Activated CD4-positive, alpha-beta T cell treated with anti-CD3 and anti-CD28 coated beads, Interleukin-2, amount 50 U/mL, for 16 hours (primary cell): ENCODE results near the gene RPS6KB2.
"Not testable (repeated sequence)": the region's sequence is repeated elsewhere in the genome, so short reads cannot be mapped to it uniquely, and the experiment has no call there.

Experiments
- DNase-seq: peaks from one replicate; pipeline ENCODE4 v3.0.0-alpha.2; 2020

The RPS6KB2 gene

DNA sequence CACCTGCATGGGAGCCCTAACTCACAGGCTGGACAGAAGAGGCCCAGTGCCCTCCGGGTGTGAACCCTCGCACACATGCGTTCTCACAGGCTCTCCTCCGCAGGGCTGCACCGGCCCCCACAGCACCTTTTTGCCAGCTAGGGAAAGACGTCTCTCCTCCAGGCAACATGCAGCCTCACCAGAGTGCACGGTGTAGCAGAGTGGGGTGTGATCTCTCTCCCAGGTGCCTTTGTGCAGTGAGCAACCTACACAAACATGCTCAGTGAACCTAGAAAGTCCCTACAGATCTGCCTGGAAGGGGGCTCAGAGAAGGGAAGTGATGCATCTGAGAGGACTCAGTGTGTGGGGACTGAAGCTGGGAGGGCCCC is 16.5 kb upstream of the RPS6KB2 start:
- DNase-seq = no peak

DNA sequence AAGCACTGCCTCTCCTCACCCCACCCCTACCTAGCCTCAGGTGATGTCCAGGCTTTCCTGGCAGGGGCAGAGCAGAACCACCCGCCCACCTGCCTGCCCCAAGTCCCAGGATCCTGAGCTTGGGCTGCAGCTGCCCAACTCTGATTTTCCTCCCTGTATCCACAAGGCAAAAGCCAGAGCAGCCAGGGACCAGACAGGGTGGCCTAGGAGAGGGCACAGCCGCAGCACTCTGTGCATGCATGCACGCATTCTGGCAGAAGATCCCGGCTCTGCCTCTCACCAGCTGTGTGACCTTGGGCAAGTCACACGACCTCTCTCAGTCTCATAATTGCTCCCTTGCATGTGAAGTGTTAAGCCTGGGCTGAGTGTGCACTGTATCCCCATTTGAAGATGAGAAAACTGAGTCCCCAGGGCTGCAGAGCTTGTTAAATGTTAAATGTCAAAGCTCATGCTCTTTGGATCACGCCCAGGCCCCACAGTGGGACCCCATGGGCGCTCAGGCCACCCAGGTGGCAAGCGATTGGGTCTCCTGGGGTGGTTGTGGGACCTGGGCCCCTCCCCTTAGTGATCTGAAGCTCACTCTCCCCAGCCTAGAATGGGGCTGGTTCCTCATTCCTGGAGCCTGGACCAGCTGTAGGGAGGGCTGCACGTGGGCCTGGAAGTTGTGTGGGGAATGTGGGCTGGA is 15.7 kb upstream of the RPS6KB2 start:
- DNase-seq = no peak

DNA sequence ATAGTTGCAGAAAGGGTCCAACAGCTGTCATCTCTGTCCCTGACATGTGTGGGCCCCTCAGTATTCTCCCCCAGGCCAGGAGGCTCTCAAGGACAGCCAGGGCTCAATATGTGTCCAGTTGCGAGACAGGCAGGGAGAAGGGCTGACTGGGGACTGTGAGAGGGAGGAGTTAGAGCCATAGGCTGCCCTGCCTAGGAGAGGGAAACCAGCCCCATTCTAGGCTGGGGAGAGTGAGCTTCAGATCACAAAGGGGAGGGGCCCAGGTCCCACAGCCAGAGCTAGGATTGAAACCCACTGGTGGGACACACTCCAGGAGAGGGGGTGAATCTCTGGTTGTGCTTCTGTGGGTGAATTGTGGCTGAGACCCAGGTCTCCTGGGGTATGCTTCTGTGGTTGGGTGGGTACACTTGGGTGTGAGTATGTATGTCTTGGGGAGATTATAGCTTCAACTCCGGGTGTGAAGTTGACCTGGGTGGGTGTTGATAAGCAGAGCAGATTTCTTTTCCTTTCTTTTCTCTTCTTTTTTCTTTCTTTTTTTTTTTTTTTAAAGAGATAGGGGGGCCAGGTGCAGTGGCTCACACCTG is 14.9 kb upstream of the RPS6KB2 start:
- DNase-seq = no peak

DNA sequence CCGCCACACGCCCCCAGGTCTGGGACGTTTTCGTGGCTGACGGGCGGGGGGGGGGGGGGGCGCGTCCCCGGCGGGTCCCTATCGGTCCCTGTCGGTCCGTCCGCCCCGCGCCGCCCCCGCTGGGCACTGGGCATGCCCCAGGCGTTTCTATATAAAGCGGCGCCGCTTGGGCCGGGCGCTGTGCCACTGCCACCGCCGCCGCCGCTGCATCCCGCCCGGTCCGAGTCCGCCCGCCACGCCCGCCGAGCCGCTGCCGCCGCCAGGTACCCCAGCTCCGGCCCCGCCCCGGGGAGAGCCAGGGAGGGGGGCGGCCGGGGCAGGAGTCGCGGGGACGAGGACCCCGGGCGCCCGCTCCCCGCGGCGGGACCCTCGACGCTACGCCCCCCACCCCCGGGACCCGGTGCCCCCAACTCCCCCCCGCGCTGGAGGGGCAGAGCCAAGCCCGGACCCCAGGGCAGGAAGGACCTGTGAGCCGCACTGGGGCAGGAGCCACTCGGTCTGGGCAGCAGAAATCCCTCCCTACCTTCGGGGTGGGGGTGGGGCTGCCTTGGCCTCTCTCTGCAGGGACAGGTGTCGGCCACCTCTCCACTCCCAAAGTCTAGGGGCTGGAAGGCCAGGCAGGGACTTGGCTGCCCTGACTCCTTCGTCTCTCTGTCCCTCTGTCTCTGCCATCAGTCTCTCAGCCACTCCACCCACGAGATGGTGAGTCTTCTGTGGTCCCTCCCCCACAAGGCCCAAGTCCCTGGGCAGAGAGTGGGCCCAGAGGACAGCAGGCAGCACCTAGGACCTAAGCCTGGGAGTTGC is 12.6 kb upstream of the RPS6KB2 start, which contains the start of gene CARNS1:
TSS of gene CARNS1 (plus strand) at position 178 of the 804 bp plus-strand sequence. CDS start at position 700, 522 bp downstream.
- DNase-seq = no peak

DNA sequence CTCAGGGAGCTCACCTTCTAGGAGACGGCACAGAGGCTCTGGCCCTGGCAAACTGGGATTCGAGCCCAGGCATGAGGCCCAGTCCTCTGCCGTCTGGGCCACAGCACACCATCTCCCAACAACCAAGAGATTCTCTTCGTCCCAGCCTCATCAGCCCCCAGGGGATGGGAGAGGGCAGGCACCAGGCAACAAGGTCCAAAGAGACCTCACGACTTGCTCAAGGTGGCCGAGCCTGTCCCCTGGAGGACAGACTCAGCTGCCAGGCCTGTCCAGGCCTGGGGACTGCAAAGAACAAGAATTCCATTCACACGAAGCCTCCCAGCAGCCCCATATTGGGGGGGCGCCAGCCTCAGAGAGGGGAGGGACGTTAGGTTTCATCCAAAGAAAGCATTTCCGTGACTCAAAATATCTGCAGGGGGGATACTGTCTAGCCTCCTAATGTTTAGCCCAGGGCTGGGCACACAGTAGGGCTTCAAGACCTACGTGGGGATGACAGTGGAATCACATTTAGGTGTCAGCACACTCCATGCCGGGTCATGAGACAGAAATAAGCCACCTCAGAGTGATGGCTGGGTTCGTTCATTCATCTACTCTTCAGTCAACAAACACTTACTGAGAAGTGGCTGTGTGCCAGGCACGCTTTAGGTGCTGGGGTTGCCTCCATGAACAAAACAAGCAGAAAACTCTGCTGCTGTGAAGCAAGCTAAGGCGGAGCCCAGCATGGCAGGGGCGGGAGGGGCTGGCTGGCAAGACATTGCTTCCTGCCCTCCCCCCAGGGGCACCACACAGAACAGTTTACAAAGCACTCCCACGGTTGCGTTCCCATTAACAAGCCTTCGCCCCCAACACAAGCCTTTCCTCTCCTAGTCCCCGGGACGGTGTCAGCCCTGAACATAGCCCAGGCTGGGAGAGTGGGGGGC is 11.6 kb upstream of the RPS6KB2 start:
- DNase-seq = no peak

DNA sequence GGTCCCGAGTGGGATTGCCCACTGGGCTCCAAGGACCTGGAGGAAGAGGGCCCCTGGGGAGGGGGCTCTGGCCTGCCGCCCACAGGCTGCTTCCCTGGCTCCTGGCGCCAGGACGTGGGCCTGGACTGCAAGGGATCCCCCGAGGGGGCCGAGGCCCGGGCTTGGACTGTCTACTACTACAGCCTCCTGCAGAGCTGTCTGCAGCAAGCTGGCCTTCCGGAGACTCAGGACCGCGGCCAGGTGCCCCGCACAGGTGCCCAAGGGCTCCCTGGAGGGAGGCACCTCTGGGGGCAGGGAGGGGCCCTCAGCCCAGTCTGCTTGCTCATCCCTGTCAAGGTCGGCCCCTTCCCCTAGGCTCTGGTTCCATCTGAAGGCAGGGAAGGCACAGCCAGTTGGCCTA is 10.9 kb upstream of the RPS6KB2 start:
- no peak for DNase-seq

DNA sequence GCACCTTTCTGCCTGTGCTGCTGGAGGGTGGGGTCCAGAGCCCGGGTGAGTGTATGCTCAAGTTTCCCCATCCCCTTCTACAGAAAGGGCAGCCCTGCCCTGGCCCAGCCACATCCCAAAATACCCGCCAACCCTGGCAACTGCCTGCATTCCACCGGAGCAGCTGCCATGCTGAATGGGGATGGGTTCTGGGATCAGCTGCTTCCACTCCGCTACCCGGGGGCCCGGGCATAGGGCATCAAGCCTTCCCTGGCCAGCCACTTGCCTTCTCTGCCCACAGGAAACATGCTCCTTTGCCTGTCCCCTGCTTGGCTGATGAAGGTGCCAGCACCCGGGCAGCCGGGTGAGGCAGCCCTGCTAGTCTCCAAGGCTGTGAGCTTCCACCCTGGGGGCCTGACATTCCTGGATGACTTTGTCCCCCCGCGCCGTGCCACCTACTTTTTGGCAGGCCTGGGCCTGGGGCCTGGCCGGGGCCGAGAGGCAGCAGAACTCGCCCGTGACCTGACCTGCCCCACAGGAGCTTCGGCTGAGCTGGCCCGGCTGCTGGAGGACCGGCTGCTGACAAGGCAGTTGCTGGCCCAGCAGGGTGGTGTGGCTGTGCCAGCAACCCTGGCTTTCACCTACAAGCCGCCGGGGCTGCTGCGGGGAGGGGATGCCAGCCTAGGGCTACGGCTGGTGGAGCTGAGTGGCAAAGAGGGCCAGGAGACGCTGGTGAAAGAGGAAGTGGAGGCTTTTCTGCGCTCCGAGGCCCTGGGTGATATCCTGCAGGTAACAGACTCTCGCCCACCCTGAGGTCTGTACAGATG is 9.6 kb upstream of the RPS6KB2 start:
- DNase-seq = no peak

DNA sequence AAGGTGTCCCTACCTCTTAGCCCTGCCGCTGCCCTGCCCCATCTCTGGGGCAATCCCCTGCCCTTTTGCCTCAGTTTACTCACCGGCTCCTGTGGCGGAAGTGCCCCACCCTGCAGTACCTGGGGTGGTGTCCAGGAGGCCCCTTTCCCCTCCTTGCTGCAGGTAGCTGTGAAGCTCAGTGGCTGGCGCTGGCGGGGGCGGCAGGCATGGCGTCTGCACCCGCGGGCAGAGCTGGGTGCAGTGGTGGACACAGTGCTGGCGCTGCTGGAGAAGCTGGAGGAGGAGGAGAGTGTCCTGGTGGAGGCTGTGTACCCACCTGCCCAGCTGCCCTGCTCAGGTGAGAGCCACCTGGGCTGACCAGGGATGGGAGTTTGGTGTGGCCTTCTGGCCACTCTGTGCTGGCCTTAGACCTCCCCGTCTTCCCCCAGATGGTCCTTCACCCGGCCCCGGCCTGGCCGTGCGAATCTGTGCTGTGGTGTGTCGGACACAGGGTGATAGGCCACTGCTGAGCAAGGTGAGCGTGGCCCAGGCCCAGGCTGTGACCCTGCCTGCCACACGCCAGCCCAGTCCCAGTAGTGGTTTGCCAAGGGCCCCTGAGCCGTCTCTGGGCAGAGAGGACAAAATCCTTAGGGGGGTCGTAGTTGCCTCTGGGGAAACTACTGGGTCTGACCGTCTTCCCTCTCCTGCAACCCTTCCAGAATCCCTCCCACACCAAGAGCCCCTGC is 8.8 kb upstream of the RPS6KB2 start:
- DNase-seq = no peak

DNA sequence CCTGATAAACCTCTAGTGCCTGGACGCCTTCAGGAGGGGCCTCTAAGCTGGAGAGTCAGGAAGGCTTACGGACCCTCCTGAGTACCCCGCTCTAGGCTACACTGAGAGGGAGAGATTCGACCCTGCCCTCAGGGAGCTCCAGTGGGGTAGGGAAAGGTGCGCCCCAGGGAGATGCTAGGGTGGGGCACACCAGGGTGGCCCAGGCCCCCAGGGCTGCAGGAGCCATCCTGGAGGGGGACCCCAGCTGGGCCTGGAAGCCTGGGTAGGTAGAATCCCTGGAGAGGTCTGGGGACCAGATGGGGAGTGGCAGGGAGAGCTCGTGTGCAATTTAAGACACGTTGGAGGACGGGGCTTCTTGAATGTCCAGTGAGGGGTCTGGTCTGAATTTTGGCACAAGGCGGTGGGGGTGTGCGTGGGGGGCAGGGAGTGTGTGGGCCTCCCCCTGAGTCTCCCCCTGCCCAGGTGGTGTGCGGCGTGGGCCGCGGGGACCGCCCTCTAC is 8.1 kb upstream of the RPS6KB2 start:
- DNase-seq = no peak

DNA sequence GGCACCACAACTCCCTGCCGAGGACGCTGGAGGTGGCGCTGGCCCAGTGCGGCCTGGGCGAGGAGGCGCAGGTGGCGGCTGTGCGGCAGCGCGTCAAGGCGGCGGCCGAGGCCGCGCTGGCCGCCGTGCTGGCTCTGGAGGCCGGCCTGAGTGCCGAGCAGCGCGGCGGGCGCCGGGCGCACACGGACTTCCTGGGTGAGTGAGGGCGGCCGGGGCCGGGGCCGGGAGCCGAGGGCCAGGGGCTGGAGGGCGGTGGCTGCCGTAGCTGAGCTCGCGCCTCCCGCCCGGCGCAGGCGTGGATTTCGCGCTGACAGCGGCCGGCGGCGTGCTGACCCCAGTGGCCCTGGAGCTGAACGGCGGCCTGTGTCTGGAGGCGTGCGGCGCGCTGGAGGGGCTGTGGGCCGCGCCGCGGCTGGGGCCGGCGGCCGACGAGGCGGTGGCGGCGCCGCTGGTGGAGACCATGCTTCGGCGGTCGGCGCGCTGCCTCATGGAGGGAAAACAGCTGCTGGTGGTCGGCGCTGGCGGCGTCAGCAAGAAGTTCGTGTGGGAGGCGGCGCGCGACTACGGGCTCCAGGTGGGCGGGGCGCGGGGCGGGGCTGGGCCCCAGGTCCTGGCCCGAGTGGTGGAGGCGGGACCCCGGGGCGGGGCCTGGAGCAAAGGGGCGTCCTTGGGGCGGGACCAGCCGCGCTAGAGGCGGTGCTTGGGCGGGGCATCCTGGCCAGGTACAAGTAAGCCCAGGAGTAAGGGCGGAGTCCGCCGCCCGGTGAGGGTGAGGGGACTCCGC is 7.5 kb upstream of the RPS6KB2 start:
- DNase-seq = peak; percentile 98

DNA sequence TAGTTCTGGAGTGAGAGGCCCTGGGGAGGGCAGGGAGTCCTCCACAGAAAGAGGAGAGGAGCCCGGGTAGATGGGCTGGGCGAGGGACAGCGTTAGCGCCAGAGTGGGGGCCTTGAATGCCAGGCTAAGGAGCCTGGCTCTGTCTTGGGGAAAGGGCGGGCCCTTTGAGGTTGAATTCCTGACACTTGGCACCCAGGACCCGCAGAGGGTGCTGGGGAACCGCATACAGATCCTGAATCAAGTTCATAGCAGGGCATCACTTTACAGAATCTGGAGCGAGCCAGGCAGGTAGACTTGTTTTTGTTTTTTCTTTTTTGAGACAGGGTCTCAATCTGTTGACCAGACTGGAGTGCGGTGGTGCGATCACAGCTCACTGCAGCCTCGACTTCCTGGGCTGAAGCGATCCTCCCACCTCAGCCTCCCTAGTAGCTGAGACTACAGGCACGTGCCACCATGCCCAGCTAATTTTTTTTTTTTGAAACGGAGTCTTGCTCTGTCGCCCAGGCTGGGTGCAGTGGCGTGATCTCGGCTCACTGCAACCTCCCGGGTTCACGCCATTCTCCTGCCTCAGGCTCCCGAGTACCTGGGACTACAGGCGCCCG is 6.8 kb upstream of the RPS6KB2 start:
- DNase-seq = no peak

DNA sequence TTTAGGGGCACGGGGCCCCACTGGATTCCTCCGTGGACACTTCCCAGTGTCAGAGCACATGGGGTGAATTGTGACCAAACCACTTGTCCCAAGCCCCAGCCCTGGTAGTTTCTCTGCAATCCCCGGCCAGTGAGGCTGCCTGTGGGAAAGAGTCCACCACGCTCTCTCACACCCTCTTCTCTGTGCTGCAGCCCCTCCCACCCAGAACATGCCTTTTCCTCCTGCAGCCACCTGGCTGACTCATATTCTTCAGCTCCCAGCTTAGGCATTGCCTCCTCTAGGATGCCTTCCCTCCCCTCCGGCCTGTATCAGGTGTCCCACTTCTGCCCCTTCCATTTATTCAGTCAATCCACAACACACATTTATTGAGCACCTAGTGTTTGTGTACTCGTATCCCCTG is 5.4 kb upstream of the RPS6KB2 start:
- DNase-seq = no peak

DNA sequence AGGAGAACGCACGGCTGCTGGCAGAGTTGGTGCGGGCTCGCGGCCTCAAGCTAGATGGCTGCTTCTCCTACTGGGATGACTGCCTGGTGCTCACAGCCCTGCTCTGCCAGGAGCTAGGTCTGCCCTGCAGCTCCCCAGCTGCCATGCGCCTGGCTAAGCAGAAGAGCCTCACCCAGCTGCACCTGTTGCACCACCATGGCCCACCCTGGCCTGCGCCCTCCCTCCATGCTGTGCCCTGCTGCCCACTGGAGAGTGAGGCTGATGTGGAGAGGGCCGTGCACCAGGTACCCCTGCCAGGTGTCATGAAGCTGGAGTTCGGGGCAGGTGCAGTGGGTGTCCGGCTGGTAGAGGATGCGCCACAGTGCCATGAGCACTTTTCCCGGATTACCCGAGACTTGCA is 4.8 kb upstream of the RPS6KB2 start:
- no peak for DNase-seq

DNA sequence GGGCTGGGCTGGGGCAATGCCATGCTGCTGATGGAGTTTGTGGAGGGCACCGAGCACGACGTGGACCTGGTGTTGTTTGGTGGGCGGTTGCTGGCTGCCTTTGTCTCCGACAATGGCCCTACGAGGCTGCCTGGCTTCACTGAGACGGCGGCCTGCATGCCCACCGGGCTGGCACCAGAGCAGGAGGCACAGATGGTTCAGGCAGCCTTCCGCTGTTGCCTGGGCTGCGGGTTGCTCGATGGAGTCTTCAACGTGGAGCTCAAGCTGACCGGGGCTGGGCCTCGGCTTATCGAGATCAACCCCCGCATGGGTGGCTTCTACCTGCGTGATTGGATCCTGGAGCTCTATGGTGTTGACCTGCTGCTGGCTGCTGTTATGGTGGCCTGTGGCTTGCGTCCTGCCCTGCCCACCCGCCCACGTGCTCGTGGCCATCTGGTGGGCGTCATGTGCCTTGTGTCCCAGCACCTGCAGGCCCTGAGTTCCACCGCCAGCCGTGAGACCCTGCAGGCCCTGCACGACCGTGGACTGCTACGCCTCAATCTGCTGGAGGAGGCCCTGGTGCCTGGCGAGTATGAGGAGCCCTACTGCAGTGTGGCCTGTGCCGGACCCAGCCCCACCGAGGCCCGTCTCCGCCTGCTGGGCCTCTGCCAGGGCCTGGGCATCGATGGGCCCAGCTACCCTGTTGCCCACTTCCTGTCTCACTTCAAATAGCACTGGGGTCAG is 4.2 kb upstream of the RPS6KB2 start:
- DNase-seq = no peak

DNA sequence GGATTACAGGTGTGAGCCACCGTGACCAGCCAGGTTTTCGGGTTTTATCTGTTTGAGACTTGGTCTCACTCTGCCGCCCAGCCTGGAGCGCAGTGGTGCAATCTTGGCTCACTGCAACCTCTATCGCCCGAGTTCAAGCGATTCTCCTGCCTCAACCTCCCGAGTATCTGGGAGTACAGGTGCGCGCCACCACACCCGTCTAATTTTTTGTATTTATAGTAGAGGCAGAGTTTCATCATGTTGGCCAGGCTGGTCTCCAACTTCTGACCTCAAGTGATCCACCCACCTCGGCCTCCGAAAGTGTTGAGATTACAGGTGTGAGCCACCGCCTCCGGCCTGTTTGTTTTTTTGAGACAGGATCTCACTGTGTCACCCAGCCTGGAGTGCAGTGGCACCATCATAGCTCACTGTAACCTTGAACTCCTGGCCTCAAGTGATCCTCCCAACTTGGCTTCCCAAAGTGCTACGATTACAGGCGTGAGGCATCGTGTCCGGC is 882 bp upstream of the RPS6KB2 start:
- DNase-seq = not testable (repeated sequence)

DNA sequence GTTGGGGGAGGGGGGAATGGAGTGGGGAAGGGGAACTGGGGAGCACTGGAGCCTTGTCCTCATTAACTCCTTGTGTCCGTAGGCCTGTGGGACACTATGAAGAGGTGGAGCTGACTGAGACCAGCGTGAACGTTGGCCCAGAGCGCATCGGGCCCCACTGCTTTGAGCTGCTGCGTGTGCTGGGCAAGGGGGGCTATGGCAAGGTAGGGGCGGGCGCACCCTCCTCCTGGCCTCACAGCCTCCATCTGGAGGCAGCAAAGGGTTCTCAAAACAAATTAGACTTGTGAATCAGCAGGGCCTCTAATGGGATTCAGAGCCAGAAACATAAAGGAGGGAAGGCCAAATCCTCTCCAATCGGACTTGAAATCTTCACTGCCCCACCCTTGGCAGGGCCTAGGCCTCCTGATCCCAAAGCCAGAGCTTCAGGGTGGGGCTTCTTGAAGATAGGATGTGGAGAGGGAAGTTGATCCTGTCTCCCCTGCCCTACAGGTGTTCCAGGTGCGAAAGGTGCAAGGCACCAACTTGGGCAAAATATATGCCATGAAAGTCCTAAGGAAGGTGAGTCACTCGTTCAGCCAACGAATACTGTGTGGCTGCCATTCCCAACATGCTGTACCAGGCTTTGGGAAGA is 859 bp downstream of the RPS6KB2 start:
- no peak for DNase-seq

DNA sequence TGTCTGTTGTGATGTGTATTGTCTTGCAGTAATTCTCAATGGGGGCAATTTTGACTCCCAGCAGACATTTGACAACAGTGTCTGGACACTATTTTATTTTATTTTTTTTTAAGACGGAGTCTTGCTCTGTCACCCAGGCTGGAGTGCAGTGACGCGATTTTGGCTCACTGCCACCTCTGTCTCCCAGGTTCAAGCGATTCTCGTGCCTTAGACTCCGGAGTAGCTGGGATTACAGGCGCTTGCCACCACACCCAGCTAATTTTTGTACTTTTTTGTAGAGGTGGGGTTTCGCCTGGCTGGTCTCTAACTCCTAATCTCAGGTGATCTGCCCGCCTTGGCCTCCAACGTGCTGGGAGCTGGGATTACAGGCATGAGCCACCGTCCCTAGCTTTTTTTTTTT is 1.4 kb downstream of the RPS6KB2 start:
- no peak for DNase-seq
